NCI-H526 (cell line): ENCODE data around the gene CXCR5.

Experiments
- DNase-seq, 2 experiments: peaks; one replicate each; lab custom pipeline; 2025; lab: John Stamatoyannopoulos, UW

Gene CXCR5

DNA sequence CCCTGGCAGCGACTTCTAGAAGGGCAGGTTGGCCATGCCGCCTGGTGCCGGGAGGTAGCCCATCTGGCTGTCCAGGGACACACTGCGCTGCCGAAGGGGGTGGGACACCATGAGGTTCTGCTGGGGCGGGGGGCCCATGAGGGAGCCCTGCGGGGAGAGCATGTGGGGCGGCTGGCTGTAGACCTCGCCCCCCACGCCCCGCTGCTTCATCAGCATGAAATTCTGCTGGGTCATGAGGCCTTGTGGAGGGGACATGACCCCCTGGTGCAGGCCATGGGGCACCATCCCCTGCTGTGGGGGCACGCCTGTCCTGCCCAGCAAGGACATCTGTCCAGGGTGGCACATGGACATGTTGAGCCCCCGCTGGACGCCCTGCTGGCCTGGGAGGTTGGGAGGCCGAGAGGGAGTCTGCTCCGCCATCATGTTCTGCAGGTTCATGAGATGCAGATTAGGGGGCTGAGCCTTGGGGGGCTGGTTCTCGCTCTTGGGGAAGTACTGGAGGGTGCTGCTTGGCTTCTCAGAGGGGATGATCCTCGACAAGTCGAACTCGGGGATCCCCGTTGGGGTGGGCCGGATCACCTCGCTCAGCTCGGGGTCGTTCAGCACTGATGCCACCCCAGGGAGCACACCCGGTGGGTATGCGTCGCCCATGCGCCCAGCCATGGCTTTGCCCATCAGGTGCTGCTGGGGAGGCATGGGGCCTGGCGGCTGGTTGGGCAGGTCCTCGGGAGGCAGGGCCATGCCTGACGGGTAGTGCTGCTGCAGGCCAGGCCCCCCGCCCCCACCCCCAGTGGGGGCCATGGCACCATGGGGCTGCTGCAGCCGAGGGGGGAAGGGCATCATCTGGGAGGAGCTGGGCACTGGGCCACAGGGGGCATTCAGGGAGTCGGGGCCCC lies 15.0 kb downstream of the CXCR5 start:
- no peak for DNase-seq

GRCh38 chr11:118899296-118899688 lies 15.6 kb downstream of the CXCR5 start:
- no peak for DNase-seq

DNA sequence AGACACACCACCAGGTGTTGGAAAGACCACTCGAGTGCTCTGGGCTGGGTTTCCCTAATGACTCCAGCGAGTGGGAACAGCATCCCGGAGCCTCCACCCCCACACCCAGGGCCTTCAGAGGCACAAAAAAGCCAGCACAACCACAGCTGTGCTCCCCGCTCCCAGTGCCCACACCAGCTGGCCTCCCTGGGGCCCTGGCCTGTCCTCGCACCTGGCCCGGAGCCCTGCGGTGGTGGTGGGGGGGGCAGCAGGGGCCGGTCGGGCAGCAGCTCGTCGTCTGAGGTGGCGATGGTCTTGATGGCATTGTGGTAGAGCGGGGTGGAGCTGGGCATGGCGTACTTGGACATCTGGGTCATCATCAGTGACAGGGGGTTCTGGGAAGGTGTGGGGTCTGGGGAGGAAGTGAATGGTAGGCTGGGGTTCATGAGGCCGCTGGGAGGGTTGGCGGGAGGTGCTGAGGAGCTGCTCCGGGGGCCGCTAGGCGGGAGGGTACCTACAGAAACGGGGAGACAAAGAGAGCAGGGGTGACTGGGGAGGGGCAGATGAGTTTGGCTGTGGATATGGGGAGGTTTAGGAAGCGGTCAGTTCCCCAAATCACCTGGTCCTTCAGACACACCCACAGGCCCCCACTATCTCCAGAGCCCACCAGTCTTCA lies 16.1 kb downstream of the CXCR5 start:
- no peak for DNase-seq

- no peak for DNase-seq
Measured at GRCh38 chr11:118900535-118901384, 17.1 kb downstream of the CXCR5 start.

- DNase-seq, result no peak
Measured at GRCh38 chr11:118901494-118902335, 18.0 kb downstream of the CXCR5 start.

DNA sequence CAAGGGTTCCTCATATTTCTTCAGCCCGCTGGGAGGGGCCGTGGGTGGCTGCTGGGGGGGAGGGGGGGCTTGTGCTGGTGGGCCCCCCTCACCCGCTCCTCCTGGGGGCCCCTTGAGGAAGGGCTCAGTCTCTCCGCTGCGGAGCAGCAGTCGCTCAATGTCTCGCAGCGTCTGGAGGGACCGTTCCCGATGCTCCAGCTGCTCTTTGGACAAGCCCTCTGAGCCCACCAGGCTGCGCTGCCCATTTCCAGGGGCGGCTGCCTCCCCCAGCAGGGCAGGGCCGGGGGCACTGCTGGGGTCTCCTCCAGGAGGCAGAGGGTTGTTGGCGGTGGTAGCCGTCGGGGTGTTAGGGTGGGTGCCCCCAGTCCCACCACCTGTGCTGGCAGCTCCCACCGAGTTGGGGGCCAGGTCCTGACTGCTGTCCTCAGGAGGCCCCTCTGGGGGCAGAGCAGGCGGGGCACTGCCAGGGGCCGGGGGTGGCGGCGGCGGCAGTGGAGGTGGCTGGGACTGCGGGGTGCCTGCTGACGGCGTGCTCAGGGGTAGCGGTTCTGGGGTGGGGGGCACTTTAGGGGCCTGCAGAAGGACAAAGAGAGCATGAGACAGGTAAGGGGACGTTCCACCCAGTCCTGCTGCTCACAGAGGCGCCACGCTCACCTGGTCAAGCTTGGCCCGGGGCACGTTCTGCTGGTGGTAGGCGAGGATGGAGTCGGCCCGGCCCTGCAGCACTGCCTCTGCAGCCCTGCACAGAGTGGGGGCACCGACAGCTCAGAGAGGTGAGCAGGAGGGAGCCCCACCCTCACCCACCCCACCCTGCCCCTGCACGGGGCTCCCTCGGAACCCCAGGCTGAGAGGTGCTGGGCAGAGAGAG lies 18.9 kb downstream of the CXCR5 start:
- no peak for DNase-seq

- DNase-seq, result no peak
Measured at GRCh38 chr11:118903204-118904015, 19.7 kb downstream of the CXCR5 start.

DNA sequence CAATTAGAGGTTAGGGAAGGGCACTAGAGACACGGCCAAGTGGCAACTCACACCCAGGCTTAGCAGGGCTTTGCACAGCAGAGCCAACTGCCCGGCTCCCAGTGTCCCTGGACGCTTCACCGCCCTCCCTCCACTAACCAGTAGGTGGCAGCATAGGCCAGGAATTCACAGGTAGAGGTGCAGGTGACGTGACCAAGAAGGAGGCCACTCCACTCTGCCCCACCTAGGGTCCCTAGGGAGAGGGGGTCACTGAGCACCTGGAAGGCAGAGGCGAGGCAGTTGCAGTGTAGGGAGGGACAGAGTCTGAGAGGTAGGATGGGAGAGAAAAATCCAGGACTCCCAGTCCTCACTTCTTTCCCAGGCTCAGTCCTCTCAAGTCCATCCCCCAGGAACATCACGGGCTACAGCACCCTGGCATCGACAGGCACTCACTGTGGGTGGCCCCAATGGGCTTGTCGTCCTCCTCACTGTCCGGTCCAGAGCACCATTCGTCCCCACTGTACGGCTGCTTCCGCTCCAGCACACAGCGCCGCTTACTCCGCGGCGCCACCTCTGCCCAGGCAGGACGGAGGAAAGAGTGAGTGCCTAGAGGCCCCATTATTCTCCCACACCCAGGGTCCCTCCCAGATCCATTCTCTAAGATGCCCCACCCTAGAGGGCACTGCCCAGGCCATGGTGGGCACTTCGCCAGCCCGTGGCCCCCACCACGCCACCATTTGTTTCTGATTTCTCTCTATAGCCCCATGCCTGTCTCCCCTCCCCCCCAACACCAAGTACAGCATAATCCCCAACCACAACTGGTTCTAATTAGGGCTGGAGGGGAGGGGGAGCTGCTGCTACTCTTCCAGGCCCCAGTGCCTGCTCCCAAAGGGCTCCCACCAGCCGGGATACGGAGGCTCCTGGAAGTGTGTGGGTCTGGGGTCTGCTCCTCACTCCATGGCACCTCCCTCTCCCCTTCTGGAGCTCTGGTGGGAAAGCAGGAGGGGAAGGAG lies 23.7 kb downstream of the CXCR5 start:
- DNase-seq, result peak; percentile 96 to 99

- DNase-seq, result no peak
Measured at GRCh38 chr11:118908264-118908663, 24.6 kb downstream of the CXCR5 start.

GRCh38 chr11:118908901-118909618 lies 25.4 kb downstream of the CXCR5 start:
- DNase-seq, result peak; percentile 88 to 97

- DNase-seq, result peak in 1 of 2 experiments; percentile 80
Measured at GRCh38 chr11:118909619-118910308, 26.1 kb downstream of the CXCR5 start.

- DNase-seq, result peak; percentile 86 to 99
Measured at GRCh38 chr11:118910309-118911112, 26.8 kb downstream of the CXCR5 start.

- DNase-seq, result peak; percentile 89 to 98
Measured at GRCh38 chr11:118911113-118911879, 27.6 kb downstream of the CXCR5 start.

GRCh38 chr11:118911880-118912741 lies 28.4 kb downstream of the CXCR5 start:
- DNase-seq, result peak; percentile 91 to 98
